Hepatocyte (in vitro differentiated cells): ENCODE data around the gene POU5F1. TPM values are rescaled to one million over a fixed set of nuclear protein-coding genes. Genes with fewer than 3 reads are reported as not detected.
"Not testable (repeated sequence)": the region's sequence is repeated elsewhere in the genome, so short reads cannot be mapped to it uniquely, and the experiment has no call there.

Source experiments
- DNase-seq: peaks from one replicate; pipeline ENCODE4 v3.0.0-alpha.2; 2016; ENCODE audit warnings: low spot score
- H2AFZ ChIP-seq: fragments of 200-600 bp; sonication (generic); 2 replicates; pipeline ENCODE4 v1.6.0; 2016; ENCODE audit warnings: antibody characterized with exemption, mild to moderate bottlenecking
- H3K27ac ChIP-seq: fragments of 200-600 bp; sonication (generic); 2 replicates; pipeline ENCODE4 v1.5.1; 2016; ENCODE audit warnings: mild to moderate bottlenecking
- H3K27me3 ChIP-seq: fragments of 200-600 bp; sonication (generic); 2 replicates; pipeline ENCODE4 v1.6.1; 2016
- H3K36me3 ChIP-seq: fragments of 200-600 bp; sonication (generic); replicated peaks from 2 replicates; pipeline ENCODE4 v1.5.1; 2016; ENCODE audit warnings: low read depth; ENCODE audit not compliant: insufficient read depth
- H3K4me1 ChIP-seq: fragments of 200-600 bp; sonication (generic); 2 replicates; pipeline ENCODE4 v1.5.1; 2016; ENCODE audit warnings: mild to moderate bottlenecking, moderate library complexity; ENCODE audit not compliant: insufficient read depth
- H3K4me2 ChIP-seq: fragments of 200-600 bp; sonication (generic); 2 replicates; pipeline ENCODE4 v1.6.0; 2016
- H3K4me3 ChIP-seq: fragments of 200-600 bp; sonication (generic); 2 replicates; pipeline ENCODE4 v1.5.1; 2016; ENCODE audit warnings: mild to moderate bottlenecking
- H3K79me2 ChIP-seq: fragments of 200-600 bp; sonication (generic); 2 replicates; pipeline ENCODE4 v1.6.0; 2017; ENCODE audit warnings: mild to moderate bottlenecking
- H3K9me2 ChIP-seq: fragments of 200-600 bp; sonication (generic); replicated peaks from 2 replicates; pipeline ENCODE4 v1.6.0; 2017; ENCODE audit warnings: mild to moderate bottlenecking; ENCODE audit not compliant: insufficient read depth
- H3K9me3 ChIP-seq: fragments of 200-600 bp; sonication (generic); 2 replicates; pipeline ENCODE4 v1.5.1; 2016; ENCODE audit warnings: low read depth, mild to moderate bottlenecking
- H4K20me1 ChIP-seq: fragments of 200-600 bp; sonication (generic); 2 replicates; pipeline ENCODE4 v1.6.0; 2016; ENCODE audit warnings: mild to moderate bottlenecking; ENCODE audit not compliant: insufficient read depth, poor library complexity, severe bottlenecking
- EZH2 ChIP-seq: fragments of 200-600 bp; sonication (generic); IDR thresholded peaks from 2 replicates; pipeline ENCODE4 v1.6.1; 2016; ENCODE audit warnings: antibody characterized with exemption, mild to moderate bottlenecking, borderline replicate concordance
- EZH2phosphoT487 ChIP-seq: fragments of 200-600 bp; sonication (generic); IDR thresholded peaks from one replicate; pipeline ENCODE4 v1.6.1; 2018; ENCODE audit warnings: antibody characterized with exemption, mild to moderate bottlenecking, low read depth, moderate library complexity; ENCODE audit not compliant: unreplicated experiment, severe bottlenecking
- WGBS: methylation state at CpG from one replicate; pipeline ENCODE4 v1.1.6; 2016; ENCODE audit warnings: low lambda C conversion rate; ENCODE audit errors: missing lambda C conversion rate; 5-methylcytosine and 5-hydroxymethylcytosine counted together
- polyA plus RNA-seq: library from polyadenylated mRNA; unstranded; fragments of >200 nt; fragmentation: Nextera tagmentation; extraction: Ambion mirVana; gene quantifications from 2 replicates; pipeline ENCODE4 v1.2.1, GENCODE V29; 2016
- total RNA-seq: library from RNA; depleted of rRNA; stranded (reverse); fragments of >200 nt; gene quantifications from 2 replicates; pipeline ENCODE4 v1.2.3, GENCODE V29; 2014
- TF ChIP-seq, protein P1 (sequence below): fragments of 200-600 bp; sonication (generic); IDR thresholded peaks from 2 replicates; pipeline ENCODE4 v1.5.1; 2016; ENCODE audit warnings: antibody characterized with exemption, mild to moderate bottlenecking; ENCODE audit not compliant: poor library complexity

The POU5F1 gene
- total and polyA plus RNA-seq, 2 experiments from 2014 or later: 1.1 to 1.8 TPM

- WGBS: 95% methylated on average over 6 of the region's 10 CpGs
- Histone ChIP-seq H3K4me2 (no peak overlapping the region), H3K79me2 (no peaks in the 10 kb centered on the region), H3K4me1 (no peaks in the 10 kb centered on the region), H3K27ac (no peak overlapping the region), H3K9me2 (no peaks in the 10 kb centered on the region), H4K20me1 (no peaks in the 10 kb centered on the region), H3K36me3 (no peaks in the 10 kb centered on the region), H3K9me3 (no peaks in the 10 kb centered on the region), H3K27me3 (peaks cover 8% of the 10 kb centered on the region), H3K4me3 (no peak overlapping the region), H2AFZ (no peak overlapping the region)
- no peak for DNase-seq
- TF ChIP-seq, protein P1, sequence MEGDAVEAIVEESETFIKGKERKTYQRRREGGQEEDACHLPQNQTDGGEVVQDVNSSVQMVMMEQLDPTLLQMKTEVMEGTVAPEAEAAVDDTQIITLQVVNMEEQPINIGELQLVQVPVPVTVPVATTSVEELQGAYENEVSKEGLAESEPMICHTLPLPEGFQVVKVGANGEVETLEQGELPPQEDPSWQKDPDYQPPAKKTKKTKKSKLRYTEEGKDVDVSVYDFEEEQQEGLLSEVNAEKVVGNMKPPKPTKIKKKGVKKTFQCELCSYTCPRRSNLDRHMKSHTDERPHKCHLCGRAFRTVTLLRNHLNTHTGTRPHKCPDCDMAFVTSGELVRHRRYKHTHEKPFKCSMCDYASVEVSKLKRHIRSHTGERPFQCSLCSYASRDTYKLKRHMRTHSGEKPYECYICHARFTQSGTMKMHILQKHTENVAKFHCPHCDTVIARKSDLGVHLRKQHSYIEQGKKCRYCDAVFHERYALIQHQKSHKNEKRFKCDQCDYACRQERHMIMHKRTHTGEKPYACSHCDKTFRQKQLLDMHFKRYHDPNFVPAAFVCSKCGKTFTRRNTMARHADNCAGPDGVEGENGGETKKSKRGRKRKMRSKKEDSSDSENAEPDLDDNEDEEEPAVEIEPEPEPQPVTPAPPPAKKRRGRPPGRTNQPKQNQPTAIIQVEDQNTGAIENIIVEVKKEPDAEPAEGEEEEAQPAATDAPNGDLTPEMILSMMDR: no peak
- no peak for TF ChIP-seq EZH2phosphoT487
- no peak for TF ChIP-seq EZH2
Observed at GRCh38 chr6:31170987-31171671, 647 bp upstream of the POU5F1 start.

DNA sequence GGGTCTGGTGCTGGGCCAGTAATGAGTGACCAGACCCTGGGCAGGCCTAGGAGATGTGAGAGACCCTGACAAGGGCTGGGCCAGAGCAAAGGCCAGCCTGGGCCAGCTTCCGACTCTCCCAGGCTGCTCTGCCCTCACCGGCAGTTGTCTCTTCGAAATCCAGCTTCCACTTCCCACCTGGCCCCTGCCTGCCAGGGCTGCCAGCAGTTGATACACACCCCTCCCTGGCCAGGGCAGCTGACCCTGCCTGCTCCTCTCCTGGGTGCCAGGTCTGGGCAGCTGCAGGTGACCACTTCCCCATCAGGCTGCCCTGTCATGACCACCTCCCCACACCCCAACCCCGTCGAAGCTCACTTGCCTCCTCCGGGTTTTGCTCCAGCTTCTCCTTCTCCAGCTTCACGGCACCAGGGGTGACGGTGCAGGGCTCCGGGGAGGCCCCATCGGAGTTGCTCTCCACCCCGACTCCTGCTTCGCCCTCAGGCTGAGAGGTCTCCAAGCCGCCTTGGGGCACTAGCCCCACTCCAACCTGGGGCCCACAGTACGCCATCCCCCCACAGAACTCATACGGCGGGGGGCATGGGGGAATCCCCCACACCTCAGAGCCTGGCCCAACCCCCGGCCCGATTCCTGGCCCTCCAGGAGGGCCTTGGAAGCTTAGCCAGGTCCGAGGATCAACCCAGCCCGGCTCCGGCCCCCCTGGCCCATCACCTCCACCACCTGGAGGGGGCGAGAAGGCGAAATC is 453 bp downstream of the POU5F1 start:
- not testable (repeated sequence) for H3K27me3 ChIP-seq, H2AFZ ChIP-seq, H3K4me1 ChIP-seq, H3K36me3 ChIP-seq, H3K9me2 ChIP-seq, H3K27ac ChIP-seq, DNase-seq, H4K20me1 ChIP-seq, H3K79me2 ChIP-seq, H3K4me2 ChIP-seq, H3K4me3 ChIP-seq, H3K9me3 ChIP-seq
- WGBS: 47% methylated on average over 16 of the region's 23 CpGs

DNA sequence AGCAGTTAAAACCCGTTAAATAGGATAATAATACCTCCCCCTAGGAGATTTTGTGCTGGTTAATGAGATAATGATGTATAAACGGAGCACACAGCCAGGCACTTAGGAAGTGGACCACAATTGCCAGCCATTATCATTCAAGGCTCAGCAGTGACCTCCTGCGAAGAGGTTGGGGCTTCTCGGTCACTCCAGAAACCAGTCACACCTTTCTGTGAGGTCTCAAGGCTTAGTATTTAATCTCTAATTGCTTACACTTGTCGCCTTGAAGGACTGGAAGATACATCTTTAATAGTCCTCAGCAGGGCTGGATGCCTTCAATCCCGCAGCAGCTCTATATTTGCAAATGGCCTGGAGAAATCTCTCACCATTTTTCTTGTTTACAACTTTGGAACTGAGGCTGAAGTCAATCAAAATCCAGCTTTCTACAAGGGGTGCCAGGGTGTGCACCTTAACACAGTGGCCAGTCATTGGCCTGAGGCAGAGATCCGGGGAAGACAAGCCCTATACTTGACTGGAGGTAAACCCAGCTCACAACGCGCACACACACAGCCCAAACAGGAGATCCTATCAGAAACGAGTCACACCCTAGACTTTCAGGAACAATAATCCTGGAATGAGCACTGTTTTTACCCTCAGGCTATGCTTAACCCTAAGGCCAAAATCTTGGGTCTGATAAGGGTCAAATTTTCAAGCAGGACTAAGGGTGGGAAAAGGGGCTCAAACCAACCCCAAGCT is 1.2 kb downstream of the POU5F1 start:
- no peaks in the 10 kb centered on the region for H3K79me2 ChIP-seq
- DNase-seq: no peak
- H3K27me3 ChIP-seq: peaks cover 8% of the 10 kb centered on the region

More for the DNA sequence above, 1.2 kb downstream of the POU5F1 start:
- WGBS: 44% methylated on average over 10 of the region's 10 CpGs
- Histone ChIP-seq H3K4me3 (no peak overlapping the region), H3K27ac (no peak overlapping the region), H3K36me3 (no peaks in the 10 kb centered on the region), H4K20me1 (no peaks in the 10 kb centered on the region), H3K4me2 (no peak overlapping the region), H2AFZ (no peak overlapping the region), H3K9me3 (no peaks in the 10 kb centered on the region), H3K4me1 (no peaks in the 10 kb centered on the region), H3K9me2 (no peaks in the 10 kb centered on the region)
- TF ChIP-seq, protein P1: no peak
- TF ChIP-seq EZH2: no peak
- TF ChIP-seq EZH2phosphoT487: no peak
